Measurements from ENCODE around the gene DDR2.

The DDR2 gene

DNA sequence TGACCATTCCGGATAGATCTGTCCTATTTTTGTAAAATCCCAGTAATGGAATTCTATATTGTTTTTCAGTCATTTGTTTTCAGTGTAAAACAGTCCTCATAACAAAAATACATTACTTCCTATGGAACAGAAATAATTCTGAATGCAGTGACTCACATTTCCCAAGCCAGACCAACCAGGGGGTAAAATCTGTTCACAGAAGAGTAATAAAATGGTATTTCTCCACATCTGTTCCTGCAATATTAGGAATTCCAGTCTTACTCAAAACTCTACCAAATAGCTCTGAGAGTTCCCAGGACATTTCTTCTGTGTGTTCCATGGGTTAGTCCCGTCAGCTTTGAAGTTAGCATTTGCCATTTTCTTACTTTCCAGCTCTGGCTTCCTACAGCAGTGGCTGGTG, 2.6 kb upstream of the DDR2 start:
- DNase-seq (ENCODE audit: low read depth in 2 of 2): no peak

DNA sequence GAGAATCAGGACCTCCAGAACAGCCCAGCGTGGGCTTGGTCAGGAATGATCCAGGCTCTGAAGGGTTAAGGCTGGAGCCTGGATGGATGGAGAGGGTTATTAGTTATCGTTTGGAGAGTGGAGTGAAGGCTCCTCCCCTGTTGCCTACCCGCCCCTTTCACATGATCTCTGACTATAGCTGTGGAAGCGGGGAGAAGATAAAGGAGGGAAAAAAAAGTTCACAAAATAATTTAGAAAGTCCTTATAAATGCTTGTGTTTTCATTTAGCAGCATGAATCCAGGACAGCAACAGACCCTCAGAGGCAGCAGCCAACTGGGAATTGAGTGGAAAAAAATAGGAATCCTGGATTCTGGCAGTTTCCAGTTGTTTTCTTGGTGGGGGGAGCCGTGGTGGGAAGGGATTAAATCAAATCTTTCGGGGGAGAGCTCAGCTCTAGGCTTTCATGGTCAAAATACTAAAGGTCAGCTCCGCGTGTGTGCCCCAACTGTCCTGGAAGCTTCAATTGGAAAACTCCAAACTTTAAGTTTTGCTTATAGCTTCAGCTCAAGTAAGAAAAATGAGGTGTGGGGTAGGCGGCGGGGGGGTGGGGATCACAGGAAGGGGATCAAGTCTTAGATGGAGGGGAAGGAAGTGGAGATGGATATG, 595 bp upstream of the DDR2 start:
- DNase-seq (ENCODE audit: low read depth in 2 of 2): no peak

DNA sequence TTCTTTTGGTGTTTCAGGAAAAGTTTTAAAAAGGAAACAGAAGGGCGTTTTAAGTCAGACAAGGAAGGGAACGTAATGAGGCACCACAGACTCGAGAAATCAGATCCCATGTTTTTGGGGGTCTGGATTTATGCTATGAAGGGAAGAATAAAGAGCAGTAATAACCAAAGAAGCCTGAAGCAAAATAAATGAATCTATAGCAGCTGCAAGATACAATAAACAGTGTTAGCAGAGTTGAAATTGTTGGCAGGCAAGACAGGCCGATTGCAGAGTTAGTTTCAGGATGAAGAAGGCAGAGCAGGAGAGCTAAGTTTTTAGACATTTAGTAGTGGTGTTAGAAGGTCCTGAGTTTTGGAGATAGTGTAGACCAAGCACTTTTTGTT, 425 bp downstream of the DDR2 start:
- DNase-seq (ENCODE audit: low read depth in 2 of 2): no peak

DNA sequence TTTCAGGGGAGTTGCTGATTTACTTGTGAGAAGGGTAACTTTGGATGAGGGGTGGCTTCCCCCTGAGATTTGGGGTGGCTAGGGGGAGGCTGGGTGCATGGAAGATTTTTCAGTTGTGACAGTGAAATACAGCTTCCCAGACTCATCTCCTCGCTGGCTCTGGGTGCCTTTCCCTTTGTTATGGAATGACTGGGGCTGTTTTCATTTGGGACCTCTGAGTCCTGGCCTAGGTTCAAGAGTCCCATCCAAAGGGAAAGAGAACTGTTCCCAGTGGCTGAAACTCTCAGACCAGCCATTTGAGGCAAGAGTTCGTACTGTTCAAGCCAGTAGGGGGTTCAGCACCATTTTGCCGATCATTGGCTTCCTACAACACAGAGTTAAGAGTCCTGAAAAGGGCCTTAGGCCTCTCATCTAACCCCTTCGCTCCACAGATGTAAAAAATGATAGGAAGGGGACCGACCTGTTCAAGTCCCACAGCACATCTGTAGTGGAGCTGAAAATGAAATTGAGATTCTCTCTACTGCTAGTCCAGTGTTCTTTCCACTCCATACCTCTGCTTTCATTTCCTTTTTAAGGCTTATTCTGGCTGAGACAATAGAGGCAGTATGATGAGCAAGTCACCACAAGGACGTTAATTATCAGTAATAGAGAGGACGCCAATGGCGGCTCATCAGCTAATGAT, 958 bp downstream of the DDR2 start:
- DNase-seq (ENCODE audit: low read depth in 2 of 2): no peak

DNA sequence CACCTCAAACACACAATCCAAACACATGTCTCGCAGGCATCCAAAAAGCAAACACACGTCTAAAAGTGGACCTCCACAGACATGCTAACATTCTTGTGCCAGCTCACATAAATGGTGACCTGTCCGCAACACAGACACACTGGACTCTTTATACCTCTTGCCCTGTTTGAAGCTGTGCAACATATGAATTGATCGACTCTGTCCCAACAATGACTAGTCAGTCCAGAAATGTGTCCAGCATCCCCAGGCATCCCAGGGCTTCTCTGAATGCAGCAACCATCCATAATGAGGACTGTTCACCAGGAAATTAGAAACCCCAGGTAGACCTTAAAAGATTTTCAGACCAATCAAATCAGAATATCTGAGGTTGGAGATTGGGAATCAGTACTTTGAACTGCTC, 3.2 kb downstream of the DDR2 start:
- DNase-seq (ENCODE audit: low read depth in 2 of 2): no peak

DNA sequence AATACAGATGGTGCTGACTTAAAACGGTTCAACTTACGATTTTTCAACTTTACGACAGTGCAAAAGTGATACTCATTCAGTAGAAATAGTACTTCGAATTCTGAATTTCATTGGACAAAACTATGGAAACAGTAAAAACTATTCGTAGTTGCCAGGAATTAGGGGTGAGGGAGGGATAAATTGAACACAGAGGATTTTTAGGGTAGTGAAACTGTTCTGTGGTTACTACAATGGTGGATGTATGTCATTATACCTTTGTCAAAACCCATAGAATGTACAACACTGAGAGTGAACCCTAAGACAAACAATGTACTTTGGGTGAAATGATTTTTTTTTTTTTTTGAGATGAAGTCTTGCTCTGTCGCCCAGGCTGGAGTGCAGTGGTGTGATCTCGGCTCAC, 7.5 kb downstream of the DDR2 start:
- no peak for DNase-seq (ENCODE audit: low read depth in 2 of 2)

DNA sequence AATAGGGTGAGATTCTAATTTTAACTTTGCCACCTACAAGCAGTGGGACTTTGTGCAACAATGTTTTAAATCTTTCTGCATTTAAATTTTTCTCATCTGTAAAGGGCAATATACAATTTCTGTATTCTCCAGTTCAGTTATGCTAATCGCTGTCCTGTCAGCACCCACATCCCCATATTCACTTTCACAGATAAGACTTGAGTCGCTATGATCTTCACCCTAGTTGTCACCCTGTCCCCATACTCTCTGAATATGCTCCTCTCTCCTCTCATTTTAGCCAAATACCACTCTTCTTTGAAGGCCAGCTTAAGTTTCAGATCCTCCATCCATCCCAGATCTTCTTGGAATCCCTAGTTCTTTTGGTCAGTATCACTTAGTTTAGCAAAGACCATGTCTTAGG, 8.8 kb downstream of the DDR2 start:
- no peak for DNase-seq (ENCODE audit: low read depth in 2 of 2)

DNA sequence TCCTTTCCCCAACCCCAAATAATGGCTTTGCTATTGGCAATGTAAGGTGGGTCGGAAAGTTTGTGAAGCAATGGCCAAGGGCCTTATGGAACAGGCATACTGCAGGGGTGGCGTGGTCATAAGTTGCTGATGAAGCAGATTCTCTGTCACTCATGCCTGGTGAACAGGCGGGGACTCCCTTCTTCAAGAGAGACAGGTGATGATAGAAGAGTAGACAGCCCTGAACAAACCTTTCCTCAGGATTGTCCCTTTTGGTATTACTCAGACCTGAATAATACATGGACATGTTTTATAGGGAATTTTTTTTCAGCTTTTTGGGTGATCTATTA, 12.7 kb downstream of the DDR2 start:
- DNase-seq (ENCODE audit: low read depth in 2 of 2): no peak

DNA sequence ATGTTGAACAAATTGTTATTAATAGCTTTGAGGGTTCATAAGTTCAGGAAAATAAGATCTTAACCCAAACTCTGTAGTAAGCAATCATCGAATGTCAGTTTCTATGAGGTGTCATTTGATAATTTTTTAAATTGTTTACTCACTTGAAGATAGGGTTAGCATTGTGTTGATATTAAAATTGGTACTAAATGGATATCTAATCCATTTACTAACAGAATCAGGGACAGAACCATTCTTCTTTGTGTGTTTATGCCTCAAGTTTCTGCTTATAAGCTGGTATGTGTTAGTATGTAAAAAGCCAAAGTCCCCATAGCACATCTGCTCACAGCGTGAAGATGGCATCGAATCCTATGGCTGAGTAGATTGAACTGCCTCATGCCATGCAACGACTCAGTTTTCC, 13.4 kb downstream of the DDR2 start:
- no peak for DNase-seq (ENCODE audit: low read depth in 2 of 2)

DNA sequence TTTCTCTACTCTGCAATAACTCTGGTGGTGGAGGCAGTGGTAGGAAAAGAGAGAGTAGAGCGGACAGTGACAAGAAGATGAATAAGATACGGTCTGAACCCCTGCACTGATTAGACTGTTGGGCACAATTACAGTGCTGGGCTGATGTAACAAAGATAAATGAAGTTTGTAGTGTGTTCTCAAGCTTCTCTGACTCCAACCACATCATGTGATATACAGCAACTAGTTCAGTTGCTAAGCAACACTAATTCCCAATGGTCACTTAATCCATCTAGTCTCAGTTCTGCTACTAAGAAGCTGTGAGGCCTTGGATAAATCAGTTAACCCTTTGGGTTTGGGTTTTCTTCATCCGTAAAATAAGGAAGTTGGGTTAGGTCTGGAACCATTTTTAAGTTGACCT, 17.3 kb downstream of the DDR2 start:
- no peak for DNase-seq (ENCODE audit: low read depth in 2 of 2)

DNA sequence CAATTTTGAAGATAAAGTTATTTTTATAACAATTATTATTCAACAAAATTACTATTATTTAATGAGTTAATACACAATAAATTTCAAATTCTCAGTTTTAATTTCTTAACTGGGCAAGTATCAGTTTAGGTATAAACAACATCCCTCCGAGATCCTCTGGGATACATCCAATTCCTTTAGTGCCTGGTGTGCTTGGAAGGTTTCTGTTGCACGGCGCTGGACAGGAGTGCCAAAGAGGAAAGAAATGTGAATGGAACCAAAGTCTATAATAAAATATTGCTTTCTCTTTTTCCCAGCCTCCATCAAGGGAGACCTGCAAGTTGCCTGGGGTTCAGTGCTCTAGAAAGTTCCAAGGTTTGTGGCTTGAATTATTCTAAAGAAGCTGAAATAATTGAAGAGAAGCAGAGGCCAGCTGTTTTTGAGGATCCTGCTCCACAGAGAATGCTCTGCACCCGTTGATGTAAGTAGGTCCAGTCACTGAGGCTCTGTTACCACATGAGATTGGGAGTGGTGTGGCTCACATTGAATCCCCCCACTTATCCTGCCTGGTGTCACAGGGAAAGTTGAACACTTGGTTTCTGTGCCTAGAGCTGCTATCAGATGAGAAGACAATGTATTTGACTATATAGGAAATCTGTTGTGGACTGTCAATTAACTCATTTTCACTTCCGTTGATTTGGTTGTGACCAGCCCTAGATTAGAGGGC, 22.8 kb downstream of the DDR2 start:
- no peak for DNase-seq (ENCODE audit: low read depth in 2 of 2)

DNA sequence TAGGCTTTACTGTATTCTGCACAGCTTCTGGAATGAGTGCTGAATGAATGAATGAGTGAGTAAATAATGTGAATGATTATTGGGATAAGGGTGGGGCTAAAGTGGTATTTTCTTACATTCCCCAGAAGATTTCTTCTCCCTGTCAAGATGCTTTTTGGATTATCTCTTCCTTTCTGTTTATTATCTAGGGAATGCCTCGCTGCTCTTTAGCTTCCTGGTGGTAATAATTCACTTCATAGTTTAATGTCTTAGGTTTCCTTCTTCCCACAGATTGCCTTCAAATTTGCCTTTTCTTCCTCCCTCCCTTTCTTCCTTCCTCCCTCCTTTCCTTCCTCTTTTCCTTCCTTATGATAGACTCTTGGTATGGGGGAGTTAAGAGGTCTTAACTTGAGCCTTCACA, 24.0 kb downstream of the DDR2 start:
- DNase-seq (ENCODE audit: low read depth in 2 of 2): no peak

DNA sequence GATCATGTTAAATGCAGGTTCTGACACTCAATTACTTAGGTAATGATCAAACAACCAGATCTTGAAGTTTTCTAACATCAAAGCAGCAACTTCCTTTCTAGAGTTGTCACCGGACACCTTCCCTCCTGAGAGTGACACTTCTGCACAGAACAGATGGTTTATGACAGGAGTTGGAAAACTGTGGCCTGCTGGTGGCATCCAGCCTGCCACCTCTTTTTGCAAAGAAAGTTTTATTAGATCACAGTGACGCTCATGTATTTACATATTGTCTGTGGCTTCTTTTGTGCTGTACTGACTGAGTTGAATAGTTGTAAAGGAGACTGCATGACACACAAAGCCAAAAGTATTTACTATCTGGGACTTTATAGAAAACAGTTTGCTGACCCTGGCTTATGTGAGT, 28.3 kb downstream of the DDR2 start:
- DNase-seq (ENCODE audit: low read depth in 2 of 2): no peak

DNA sequence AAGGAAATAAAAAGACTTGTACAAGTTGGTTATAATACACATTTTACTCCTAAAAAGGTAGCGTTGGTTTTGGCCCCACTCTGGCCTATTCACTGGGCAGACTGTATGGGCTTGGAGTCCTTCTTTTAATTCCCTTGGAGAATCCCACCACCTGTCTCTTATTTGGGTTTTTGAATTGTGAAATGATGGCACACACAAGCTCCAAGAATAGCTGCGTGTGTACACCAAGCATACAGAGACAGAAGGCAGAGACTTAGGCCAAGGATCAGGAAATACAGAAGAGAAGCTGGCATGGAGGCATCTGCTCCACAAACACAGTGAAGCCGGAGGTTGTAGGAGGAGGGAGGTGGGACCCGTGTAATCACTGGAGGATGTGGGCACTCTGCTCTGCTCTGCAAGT, 29.1 kb downstream of the DDR2 start:
- DNase-seq (ENCODE audit: low read depth in 2 of 2): no peak

DNA sequence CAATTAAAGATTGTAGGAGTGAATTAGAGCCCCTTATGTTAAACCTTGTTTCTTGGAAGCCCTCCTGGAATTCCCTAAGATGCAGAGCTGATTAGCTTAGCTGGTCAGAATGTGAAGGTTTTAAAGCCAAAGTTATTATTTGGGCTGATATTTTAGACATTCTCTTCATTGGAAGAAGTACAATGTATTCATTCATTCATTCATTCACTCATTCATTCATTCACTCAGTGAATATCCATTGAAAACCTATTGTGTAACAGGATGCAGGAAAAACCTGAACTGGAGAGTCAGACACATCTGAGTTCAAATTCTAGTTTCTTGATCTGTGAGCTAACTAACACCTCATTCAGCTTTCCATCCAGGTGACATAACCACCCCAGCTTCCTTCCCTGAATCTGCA, 29.7 kb downstream of the DDR2 start:
- no peak for DNase-seq (ENCODE audit: low read depth in 2 of 2)

DNA sequence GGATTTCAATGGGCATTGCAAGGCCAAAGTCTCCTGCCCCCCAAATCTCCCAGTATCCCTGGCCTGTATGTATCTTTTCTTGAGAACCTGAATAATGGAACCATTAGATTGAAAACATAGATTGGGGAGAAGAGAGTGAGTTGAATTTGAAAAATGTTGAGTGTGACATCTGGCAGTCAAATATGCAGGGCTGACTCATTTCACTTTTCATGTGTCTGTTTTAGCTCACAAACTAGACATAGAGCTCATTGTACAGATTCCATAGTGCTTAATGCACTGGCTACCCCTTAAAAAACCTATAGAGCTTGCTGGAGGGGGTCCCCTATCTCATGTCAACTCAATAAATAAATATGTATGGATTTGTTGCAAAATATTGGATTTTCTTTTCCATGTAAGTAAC, 30.8 kb downstream of the DDR2 start:
- no peak for DNase-seq (ENCODE audit: low read depth in 2 of 2)

DNA sequence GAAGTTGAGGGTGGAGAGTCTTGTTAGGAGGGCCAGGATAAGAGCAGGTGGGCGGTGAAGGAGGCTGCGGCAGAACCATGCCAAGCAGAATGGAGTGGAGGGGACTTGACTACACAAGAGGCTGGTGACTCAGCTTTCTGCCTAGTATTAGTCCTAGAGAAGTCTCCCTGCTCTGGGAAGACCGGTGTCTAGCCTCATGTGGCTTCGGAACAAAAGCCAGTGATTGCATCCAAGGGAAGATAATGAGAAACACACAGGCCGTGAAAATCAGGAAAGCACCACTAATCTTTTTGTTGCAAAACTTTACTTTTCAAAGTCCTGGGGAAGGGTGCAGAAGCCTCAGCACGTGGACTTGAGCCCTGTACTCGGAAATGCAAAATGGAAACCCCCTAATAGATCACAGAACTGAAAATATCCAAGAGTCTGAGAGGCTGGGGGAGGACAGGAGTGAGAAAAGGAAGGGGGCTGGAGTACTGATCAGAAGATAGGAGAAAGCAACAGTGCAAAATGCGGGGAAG, 31.4 kb downstream of the DDR2 start:
- no peak for DNase-seq (ENCODE audit: low read depth in 2 of 2)

DNA sequence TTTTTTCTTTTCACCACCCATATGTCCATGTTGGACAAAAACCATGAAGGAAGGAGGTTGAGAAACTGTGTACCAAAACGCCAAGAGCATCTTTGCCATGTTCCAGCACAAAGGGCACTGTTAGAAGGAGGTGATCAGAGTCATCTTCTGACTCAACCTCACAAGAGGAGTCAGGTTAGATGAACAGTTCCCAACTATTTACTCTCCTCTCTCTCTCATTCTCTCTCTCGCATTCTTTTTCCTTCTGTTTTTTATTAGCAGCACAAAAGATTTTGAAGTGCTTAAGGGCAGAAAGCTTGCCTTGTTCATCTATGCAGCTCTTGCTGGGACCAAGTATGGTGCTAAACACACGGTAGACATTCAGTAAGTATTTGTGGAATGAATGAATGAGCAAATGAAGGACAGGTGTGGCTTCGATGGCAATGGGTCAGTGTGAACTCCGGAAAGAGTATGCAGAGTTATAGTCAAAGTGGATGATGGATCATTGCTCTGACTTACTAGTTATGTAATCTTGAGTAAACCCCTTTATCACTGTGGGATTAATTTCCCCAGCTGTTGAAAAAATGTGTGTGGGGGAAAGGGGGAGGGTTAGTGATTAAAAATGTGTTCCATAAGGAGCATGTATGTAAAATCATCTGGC, 33.9 kb downstream of the DDR2 start:
- DNase-seq (ENCODE audit: low read depth in 2 of 2): no peak

DNA sequence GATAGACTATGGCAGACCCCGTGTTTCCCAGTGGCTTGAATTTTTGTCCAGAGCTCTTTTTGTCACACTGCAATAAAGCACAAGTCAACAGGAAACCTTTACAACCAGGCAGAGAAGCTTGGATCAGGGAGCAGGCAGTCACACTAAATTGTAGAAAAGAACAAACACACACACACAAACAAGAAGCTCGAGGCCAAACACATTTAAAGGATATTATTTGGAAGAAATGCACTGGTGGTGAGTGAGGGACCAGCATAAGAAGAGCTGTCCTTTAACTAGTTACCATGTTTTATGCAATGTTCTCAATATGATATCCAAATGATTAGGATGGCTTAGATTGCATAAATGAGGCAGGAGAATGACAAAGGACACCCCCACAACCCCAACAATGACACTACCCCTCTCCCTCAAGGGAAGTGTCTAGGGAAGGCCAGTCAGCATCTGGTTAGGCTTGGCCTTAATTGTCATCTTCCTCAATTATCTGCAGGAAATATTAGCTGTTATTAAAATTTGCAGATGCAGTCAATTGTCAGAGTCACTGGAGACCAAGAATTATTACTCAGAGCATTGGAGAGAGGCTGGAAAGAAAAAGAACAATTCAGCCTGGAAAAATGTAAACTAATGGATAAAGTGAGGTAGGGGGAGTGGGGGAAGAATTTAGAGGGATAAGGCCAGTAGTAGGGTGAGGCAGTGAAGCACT, 35.3 kb downstream of the DDR2 start:
- DNase-seq (ENCODE audit: low read depth in 2 of 2): no peak

DNA sequence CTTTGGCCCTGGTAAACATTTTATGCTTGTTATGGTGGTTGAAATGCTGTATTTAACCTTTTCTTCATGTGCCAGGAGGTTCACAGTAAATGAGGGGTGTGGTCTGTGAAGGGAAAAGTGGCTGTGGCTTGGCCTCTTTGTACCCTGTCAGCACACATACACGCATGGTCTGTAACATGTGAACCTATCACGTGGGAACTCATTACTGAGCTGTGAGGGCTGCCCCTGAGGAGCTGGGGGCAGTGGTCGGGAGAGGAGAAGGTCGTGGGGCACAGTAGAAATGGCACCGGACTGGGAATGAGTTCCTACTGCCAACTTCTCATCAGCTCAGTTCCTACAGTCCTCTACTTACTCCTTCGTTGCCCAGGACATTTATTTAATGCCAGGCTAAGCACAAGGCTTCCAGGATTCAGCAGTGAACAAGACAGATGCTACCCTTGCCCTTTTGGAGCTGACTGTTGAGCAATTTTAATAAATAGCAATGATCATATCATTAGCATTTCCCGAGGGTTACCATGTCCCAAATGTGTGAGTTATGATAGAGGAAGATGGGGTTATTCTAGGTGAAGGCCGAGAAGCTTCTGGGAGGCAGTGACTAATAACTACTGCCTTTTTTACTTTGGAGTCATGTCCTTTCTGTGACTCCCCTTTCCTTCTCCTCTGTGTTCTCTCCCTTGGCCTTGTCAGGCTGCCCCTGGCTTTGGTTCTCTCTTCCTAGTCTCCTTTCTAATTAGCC, 38.8 kb downstream of the DDR2 start:
- DNase-seq (ENCODE audit: low read depth in 2 of 2): no peak

DNA sequence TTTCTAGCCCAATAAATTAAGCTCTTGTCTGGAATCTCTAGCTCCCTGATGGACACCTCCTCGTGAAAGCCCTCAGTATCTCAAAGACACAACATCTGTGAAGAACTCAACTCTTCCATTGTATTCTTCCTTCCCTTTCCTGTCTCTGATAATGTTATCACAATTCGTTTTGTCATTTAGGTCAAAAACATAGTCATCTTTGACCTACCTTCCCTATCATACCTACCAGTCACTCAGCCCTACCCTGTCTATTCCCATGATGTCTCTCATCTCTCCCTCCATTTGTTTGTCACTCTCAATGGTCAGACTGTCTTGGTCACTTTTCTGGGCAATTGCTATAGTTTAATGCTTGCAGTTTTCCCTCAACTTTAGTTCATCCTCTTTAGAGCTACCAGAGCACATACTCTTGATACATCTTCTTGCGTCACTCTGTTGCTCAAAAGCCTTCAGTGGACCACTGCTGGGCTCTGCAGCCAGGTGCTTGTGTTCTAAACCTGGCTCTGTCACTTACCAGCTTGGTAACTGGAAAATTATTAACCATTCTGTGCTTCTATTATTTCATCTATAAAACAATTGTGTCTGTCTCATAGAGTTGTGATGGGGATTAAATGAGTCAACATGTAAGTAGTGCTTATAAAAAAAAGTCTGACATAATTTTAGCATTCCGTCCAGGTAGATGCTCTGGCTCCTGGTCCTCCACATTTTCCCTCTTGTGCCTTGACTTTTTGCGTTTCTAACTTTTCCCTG, 39.6 kb downstream of the DDR2 start:
- no peak for DNase-seq (ENCODE audit: low read depth in 2 of 2)
